Measurements from ENCODE around the gene OMA1.
A peak's percentile ranks its signal among the peaks of the same experiment; 100 is the strongest.

OMA1 gene

DNA sequence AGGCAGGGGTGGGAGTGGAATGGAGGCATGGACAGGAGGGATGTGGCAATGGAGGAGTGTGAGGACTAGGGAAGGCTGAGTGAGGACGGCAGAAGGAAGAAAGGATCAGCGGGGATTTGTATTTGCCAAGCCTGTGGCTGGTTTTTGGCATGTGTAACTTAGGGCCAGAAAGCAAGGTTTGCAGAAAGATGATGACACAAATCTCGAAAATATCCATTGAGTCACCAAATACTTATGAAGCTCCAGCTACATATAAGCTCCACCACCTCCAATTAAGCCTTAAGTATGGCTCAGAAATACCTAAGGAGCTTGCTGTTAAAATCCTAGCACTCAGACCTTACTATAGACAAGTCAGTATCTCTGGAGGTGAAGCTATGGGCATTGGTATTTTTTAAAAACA is 90.1 kb downstream of the OMA1 start:
- DNase-seq = no peak

DNA sequence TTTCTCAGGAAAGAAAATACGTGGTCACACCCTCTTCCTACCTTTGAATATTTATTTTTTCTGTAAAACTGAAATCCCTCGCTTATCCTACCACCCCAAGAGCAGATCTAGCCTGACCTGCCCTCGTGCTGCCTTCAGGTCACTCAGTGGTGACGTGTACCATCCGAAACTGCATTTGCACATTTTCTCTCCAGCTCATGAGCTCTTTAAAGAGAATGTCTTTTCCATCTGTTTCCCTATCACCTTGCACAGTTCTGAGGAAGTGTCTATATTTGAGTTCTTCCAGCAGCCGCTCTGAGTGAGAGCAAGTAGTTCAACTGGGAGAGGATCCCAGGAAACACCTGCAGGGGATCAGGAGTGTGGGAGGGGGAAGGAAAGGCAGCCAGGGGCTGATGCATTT is 91.7 kb downstream of the OMA1 start:
- no peak for DNase-seq

GRCh38 chr1:58454385-58454784 is 92.1 kb downstream of the OMA1 start:
- DNase-seq = no peak

- DNase-seq = no peak
These were observed 94.8 kb downstream of the OMA1 start for GRCh38 chr1:58451560-58452191.

DNA sequence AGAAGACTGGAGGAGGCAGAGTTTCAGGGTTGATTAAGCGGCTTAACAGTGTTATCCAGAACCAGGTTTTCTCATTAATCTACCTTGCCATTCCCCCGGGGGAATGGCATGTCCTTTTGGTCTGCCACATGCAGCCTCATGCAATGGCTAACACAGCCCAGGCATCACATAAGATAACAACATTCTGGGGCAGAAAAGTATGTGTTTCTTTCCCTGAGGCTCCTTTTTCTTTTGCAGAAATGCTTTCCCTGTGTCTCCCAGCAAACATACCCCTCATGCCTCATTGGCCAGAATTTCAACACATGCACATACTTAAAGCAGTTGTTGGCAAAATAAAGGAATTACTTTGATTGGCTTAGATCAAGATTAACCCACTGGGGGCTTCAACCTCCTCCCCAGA is 98.6 kb downstream of the OMA1 start:
- no peak for DNase-seq

GRCh38 chr1:58447042-58447441 is 99.5 kb downstream of the OMA1 start:
- DNase-seq = no peak

GRCh38 chr1:58446368-58446767 is 100.2 kb downstream of the OMA1 start:
- DNase-seq = no peak

GRCh38 chr1:58443986-58444868 is 102.3 kb downstream of the OMA1 start:
- no peak for DNase-seq

GRCh38 chr1:58442114-58442513 is 104.4 kb downstream of the OMA1 start:
- DNase-seq = peak; percentile 2

DNA sequence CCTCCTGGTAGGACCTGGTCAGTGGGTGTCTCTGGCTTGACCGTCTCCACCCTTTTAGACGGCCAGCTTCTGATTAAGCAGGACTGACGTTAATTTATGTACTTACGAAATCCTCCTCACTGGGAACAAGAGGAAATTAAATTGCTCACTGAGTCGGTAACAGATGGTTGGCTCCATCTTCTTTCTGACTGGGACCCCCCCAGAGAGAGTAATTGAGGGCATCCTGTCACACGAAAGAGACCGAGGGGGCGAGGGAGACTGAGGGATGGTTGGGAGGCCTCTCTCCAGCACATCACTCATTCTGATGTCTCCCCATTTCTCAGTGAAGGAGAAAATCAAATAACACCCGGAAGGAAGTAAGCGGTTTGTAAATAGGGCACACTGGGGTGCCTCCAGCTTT is 104.8 kb downstream of the OMA1 start:
- no peak for DNase-seq

DNA sequence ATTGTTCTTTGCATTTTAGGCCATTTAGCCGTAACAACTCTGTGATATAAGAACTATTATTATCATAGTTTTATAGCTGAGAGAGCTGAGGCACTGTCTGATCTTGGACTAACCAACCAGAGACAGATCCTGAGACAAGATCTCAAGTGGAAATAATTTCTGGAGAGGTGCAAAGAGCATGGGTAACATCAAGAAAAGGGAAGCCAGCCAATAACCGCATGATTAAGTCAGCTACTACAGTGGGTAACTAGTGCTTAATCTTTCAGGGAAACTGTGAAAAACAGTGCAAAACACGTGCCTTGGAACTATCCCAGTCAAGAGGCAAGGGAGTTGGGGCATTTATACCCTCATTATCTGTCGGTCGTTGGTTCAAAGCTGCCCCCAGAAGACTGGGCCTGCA is 105.8 kb downstream of the OMA1 start:
- DNase-seq = no peak

DNA sequence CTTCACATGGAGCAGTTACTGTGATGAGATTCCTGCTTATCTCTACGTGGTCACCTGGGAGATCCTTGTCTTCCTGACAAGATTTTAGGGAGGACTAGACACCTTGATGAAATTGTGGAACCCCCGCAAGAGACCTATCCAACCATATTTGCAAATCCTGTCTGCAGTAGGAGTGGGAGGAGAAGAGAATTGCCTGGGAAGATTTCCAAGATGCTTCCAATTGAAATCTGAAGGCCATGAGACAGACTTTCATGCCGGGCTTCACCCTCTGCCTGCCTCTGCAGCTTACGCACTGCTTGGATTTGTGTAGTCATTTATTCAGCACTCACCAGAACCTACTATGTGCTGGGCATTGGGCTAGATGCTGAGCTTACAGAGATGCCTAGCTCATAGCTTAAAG is 106.6 kb downstream of the OMA1 start:
- no peak for DNase-seq

DNA sequence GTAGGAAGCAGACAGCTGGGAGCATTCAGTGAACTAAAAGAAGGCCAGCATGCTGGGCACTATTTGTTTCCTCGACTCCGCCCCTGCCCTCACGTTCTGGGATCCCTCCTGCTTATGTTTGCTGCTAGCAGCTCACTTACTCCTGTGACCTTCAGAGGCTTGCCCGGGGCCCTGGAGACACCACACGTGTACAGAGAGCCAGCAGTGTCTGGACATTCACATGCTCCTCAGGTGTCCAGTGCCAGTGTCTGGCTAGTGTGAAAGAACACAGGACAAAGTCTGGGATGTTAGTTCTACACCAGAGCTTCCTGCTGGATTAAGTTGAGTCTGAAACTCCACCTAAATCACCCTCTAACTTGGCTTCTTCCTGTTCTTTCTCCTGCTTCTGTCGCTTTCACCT is 108.1 kb downstream of the OMA1 start:
- DNase-seq = no peak

GRCh38 chr1:58437623-58438022 is 108.9 kb downstream of the OMA1 start:
- no peak for DNase-seq

DNA sequence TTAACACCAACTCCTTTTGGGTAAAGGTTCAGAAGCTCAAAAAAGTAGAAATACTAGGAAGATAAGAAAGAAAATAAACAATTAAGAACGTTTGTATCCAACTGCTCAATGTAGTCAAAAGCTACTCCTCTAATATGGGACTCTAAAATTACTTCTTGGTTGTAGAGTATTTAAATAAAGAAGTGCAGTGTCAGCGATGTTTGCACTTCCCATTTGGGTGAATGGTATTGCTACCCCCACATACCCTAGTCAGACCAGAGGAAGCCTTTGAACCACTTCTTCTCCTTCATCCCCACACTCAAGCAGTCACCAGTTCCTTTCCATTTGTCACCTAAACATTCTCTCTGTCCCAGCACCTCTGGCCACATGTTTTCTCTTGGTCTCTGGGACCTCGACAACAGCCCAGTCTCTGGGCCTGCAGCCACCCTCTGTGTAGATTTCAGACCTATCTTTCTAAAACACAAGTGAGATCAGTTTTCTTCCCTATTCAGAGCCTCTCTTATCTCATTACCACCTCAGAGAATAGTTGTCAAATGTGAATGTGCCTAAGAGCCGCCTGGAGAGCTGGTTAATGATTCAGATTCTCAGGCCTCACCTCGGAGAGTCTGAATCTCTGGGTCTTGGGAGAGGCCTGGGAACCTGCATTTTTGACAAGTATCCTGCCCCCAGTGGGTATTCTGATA is 109.8 kb downstream of the OMA1 start:
- no peak for DNase-seq

DNA sequence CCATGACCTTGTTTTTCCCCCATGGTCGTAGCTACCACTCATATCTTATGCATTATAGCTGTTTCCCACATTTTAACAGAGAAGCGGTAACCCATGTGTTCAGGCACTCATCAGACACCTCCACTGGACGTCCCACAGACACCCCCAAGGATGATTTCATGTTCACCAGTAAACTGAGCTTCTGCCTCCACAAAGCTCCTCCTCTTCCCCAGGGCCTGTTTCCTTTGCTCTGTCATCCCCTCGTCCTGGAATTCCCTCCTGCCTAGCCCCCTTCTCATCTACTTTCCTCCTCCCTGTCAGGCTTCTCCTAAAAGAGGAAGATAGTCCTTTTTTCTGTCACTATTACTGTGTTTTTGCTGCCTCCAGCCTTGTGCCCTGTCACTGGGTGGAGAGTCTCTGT is 111.2 kb downstream of the OMA1 start:
- no peak for DNase-seq

DNA sequence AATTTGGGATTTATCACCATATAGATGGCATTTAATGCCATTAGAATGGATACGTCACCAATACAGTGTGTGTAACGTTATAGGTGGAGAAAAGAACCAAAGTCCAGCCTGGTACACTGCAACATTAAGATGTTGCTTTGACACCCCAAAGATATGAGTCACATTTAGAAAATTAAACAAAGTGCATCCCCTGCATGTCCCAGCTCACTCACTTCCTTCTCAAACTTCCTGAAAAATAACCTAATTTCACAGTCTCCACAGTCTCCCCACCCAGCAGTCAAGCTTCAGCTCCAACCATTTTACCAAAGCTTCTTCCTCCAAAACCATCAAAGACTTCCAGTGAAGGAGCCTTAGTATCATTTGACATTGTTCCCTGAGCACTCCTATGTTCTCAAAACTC is 111.9 kb downstream of the OMA1 start:
- no peak for DNase-seq

DNA sequence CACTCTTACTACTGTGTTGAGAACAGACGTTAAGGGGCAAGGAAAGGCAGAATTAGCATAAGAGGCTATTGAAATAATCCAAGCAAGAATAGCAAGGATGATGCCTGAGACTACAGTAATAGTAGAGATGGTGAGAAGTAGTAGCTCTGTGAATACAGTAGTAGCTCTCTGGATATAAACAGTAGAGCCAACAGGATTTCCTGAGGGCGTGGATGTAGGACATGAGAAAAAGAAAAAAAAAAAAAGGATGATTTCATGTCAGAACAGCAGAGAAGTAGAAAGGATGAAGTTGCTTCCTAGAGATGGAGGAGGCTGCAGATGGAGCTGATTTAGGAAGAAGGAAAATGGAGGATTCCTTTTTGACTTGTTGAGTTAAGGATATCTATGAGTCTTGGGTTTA is 112.3 kb downstream of the OMA1 start:
- DNase-seq = no peak

- no peak for DNase-seq
These were observed 113.5 kb downstream of the OMA1 start for GRCh38 chr1:58432851-58433668.

DNA sequence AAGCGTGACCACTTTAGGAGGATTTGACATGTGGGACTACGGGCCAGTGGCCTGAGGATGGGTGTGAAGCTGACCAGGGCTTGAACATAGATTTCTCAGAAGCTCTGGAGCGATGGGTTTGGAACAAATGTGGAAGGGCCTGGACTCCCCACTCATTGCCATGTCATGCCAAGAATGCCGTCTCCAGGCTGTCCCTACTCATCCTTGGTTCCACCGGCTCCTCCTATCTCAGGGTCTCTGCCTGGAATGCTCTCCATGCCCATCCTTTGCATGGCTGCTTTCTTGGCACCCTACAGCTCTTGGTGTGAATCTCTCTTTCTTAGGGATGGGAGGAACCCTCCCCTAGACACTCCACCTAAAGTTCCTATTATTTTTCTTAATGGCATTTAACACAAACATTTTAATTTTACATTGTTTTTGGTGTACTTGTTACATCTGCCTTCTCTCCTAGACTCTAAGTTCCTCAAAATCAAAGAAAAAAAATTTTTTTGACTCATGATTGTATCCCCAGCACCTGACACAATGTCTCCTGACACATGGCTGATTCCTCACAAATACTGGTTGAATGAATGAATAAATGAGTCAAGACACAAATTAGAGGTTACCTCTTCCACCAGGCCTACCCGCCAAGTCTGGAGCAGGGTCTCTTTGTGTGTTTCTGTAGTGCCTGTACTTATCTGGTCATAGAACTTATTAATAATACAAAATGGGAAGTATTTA is 114.5 kb downstream of the OMA1 start:
- no peak for DNase-seq
